ENCODE results near the gene EPN1.
"Not testable (repeated sequence)": the region's sequence is repeated elsewhere in the genome, so short reads cannot be mapped to it uniquely, and the experiment has no call there.

Gene EPN1

DNA sequence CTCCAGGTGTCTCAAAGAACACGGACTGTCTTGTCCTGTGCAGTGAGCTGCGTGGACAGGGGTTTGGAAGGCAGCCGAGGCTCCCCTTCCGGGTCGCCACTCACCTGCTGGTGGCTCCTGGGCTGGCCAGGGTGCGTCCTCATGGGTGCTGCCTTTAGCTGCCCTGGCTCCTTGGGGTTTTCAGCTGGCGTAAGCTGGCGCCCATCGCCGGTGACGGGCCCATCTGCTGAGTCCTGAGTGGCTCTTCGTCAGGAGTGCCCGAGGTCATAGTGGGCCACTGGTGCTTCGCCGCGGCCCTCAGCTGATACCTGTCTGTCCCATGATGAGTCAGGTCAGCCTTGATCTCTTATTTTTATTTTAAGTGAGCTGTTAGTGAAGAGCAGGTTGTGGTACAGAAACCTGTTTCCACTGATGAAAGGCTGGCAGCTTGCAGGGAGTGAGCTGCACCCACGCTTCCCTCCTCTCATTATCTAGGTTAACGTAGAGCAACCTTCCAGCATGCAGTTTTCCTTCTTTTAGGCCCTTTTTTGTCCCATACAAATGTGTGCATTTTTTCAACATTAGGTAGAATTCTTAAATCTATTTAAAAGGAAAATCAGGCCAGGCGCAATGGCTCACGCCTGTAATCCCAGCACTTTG, 18.4 kb downstream of the EPN1 start:
- no peak for DNase-seq (ENCODE audit: low read depth, low spot score)

DNA sequence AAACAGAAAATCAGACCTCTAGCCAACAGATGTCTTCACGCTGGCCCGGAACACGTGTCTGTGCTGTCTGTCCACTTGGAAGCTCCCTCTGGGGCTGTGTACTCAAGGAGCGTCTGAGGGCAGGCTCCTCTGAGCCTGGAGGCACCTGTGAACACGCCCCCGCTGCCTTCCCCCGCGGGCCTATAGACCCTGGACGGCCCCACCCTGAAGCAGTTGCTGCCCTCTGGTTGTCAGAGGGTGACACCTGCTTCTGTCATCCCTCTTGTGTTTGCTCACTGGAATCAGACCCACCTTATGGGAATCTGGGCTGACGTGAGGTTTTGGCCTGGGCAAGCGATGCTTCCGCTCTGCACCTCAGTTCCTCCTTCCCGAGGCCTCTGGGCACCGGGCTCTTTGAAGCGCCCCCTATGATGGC, 19.2 kb downstream of the EPN1 start:
- DNase-seq (ENCODE audit: low read depth, low spot score), result no peak

DNA sequence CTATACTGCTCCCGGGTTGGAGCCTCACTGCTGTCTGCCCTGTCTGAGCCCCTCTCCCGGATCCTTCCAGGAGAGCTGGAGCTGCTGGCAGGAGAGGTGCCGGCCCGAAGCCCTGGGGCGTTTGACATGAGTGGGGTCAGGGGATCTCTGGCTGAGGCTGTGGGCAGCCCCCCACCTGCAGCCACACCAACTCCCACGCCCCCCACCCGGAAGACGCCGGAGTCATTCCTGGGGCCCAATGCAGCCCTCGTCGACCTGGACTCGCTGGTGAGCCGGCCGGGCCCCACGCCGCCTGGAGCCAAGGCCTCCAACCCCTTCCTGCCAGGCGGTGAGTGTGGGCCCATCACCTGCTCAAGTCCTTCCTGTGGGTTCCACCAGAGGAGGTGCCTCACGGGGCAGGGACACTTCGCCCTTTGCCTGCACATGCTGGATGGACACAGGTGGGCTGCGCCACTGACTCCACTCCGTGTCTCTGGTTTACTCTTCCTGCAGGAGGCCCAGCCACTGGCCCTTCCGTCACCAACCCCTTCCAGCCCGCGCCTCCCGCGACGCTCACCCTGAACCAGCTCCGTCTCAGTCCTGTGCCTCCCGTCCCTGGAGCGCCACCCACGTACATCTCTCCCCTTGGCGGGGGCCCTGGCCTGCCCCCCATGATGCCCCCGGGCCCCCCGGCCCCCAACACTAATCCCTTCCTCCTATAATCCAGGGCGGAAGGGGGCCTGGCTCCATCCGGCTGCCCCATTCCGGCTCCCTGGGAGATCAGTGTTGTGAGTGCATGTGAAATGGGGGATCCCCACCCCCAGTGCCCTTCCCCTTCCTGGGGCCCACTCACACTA, 19.8 kb downstream of the EPN1 start:
- no peak for DNase-seq (ENCODE audit: low read depth, low spot score)

DNA sequence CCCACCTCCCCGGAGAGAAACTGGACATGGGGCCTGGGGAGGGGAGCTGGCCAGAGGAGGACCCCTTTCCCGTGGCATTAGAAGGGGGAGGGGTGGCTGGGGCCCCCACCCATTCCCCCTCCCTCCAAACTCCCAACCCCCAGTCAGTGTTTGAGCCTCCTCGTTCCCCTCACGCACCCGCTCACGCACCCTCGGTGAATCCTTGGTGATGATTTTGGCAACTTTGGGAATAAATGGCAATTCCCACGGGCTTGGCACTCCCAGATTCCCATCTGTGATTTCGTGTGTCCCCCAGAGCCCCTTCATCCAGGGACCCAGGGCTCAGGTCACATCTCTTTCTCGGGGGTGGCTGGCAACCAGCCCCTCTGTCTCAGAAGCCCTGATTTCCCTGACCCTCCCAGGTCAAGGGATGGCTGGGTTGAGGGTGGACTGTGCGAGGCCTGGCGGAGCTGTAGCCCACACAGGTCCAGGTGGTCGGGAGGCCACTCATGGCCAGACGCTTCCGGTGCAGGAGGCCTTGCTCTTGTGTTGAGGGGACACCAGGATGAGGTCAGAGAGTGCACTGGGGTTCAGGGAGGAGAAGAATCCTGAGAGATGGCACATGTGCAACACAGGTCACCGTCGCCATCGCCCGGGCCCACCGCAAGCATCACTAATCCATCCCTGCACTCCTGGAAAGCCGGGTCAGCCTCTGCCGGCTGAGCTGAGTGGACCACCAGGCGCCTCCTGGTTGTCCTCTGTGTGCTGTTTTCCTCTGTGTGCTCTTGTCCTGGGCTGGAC, 20.7 kb downstream of the EPN1 start:
- DNase-seq (ENCODE audit: low read depth, low spot score), result no peak

DNA sequence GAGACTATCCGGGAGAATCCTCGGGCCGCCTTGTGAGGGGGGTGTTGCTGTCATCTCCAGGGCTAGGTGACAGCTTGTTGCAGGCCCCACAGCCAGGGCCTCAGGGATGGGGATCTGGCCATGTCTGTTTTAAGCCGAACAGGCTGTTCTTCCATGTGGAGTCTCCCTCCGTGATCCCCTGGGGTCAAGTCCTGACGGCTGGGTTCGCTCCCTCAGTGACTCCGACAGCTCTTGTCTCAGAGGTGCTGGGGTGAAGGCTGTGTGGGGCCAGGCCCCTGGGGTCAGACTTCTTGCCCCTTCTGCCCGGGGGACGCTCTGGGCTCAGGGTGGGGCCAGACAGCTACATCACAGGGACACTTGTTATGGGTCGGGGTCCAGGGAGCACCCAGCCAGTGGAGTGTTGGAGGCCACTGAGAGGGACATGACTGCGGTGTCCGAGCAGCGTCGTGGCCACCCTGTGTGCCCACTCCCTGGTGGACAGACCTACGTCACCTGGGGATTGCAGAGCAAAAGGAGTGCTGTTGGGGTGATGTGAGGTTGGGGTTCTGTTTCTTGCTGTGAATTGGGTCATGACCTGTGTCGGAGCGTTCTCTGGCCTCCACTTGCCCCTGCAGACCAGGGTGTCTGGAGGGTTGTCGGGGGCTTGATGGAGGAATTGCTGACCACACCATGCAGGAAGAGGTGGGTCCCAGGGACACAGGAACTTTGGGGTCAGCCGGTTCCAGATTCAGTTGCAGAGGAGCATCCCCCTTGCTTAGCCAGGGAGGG, 21.5 kb downstream of the EPN1 start:
- no peak for DNase-seq (ENCODE audit: low read depth, low spot score)

DNA sequence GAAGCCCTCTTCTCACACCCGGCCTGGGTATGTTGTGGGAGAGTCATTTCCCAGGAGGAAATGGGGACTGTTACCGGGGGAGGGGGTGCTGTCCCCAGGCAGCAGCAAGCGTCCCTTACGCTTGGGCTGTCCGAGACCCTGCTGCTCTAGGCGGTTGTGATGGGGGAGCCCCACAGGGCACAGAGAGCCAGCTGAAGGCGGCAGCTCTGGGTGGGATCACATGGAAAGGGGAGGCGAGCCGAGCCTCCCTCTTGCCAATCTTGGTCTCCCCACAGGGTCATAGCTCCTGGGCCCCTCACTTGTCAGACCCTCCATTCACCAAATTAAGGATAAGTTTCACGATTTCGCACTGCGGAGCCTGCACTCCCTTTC, 22.0 kb downstream of the EPN1 start:
- DNase-seq (ENCODE audit: low read depth, low spot score), result no peak

DNA sequence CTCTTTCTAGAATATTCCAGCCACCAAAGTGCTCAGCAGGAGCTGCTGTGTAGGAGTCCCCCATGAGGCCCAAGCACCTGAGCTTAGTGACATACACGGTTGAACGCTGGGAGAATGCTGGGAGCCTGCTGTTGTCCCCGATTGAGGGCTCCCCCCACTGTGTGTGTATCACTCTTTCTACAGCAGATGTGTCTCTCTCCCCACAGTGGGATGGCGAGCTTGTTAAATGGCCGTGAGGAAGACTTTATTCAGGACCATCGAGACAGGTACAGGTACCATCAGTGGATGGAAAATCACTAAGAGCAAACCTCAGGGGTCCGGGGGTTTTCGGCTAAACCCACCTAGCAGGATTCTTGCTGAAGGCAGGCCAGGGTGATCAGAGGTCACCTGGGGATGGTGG, 22.7 kb downstream of the EPN1 start:
- DNase-seq (ENCODE audit: low read depth, low spot score), result no peak

DNA sequence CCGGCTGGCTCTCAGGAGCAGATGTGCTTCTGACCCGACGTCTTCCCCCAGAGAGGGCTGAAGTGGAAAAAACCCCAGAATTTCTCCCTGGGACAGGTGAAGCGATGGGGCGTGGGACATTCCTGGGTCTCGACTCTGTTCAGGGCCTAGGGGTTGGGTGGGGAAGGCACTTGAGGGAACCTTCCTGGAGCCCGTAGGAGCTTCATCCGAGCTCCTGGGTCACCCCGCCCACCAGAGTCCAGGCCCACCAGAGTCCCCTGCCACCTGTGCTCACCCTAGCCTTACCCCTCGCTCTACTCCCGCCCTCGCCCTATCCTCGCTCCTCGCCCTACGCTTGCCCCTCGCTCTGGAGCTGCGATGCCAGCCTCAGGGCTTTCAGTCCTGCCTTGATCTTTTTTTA, 23.2 kb downstream of the EPN1 start:
- no peak for DNase-seq (ENCODE audit: low read depth, low spot score)

DNA sequence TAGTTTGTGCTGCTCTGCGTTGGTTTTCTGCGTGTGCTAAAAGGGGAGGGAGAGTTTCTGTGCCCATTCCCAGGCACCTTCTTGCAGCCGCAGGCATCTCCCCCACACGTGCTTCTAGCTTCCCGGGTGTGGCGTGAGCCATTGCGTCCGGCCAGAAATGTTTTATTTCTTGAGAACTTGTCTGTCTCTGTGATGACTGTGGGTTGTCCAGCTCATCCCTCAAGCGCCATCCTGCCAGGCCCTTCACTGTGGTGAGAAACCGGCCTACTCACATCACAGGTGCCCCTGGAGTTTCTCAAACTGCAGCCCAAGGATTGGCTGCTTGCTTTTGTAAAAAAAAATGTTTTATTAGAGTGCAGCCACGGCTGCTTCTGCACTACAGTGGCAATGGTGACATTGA, 24.2 kb downstream of the EPN1 start:
- DNase-seq (ENCODE audit: low read depth, low spot score), result no peak

DNA sequence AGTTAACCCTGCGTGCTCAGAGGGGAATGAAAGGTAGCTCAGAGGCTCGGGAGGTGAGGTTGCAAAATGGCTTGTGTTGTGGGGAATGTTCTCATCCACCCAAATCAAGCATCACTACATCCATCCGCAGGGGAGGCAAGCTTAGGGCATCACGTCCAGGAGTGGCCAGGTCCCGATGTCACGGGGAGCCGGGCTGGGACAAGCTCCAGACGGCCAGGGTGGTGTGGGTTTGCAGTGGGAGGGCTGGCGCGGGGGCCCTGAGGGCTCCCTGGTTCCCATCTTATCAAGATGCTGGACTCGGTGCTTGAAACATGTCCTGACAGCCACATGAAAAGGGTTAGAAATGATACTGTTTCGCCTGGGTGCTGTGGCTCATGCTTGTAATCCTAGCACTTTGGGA, 25.8 kb downstream of the EPN1 start:
- no peak for DNase-seq (ENCODE audit: low read depth, low spot score)

DNA sequence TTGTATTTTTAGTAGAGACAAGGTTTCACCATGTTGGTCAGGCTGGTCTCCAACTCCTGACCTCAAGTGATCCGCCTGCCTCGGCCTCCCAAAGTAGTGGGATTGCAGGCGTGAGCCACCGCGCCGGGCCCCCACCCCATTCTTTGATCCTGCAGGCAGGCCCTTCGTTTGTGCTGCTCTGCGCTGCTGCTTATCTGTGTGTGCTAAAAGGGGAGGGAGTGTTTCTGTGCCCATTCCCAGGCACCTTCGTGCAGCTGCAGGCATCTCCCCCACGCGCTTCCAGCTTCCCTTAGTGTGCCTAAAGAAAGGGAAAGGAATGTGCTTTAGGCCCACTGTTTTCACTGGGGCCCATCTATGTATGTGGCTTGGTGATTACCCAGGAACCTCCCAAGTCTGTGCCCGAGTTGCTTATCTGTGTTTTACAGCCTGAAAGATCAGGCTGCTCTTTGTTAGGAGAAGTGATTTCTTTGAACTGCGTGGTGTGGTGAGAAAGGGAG, 27.2 kb downstream of the EPN1 start:
- no peak for DNase-seq (ENCODE audit: low read depth, low spot score)

DNA sequence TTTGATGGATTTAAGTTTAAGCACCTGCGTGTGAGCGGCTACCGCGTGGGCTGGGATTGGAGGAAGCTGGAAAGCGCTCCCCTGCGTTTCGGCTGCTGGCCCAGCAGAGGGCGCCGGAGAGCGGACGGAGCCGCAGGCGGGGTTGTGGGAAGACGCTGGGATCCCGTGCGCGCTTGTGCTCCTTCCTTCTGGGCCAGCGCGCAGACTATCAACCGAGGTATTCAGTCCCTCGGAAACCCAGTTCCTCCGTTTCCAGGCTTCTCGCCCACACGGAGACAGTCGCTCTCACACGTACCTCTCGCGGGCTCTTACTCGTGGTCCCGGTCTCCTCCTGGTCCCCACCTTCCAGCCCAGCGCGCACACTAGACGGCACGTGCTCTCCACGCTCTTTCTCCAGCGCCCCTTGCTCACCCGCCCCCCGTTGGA, 28.8 kb downstream of the EPN1 start:
- no peak for DNase-seq (ENCODE audit: low read depth, low spot score)

DNA sequence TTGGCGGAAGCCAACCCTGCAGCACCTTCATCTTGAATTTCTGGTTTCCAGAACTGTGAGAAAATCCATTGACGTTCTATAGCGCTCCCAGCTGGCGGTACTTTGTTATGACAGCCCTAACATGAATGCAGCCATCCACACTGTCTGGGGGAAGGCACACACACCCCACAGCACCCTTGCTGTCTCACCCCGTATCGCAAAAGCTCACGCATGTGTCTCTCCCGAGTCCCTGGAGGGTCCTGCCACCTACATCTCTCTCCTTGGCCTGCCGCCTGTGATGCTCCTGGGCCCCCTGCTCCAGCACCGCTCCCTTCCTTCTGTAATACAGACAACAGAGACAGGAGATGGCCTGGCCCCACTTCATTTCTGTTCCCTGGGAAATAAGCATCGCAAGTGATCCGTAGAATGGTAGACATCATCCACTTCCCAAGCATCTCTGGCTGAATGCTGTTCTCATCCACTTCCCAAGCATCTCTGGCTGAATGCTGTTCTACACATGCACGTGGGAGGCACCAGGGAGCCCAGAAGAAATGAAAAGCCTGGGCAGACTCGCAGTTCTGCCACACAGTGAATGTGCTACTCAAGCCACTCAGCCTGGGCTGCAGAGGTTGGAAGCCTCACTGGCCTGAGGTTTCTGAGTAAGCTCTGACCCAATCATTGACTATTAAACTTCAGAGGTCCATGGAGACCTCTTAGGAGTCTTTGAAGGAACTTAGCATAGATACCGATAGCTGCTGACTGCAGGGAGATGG, 29.6 kb downstream of the EPN1 start:
- no peak for DNase-seq (ENCODE audit: low read depth, low spot score)

DNA sequence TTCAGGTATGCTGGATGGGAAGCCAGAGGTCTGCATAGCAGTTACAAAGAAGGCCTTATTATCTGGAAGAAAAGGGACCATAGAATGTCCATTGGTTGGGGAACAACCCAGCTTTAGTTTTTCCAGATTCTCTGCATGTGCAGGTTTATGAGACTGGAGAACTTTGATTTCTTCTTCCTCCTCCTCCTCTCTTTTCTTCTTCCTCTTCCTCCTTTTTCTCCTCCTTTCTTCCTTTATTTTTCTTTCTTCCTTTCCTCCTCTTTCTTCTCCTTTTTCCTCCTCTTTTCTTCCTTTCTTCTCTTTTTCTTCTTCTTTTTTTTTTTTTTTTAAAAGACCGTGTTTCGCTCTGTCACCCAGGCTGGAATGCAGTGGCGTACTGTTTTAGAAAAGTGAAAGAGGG, 30.9 kb downstream of the EPN1 start:
- DNase-seq (ENCODE audit: low read depth, low spot score), result no peak

DNA sequence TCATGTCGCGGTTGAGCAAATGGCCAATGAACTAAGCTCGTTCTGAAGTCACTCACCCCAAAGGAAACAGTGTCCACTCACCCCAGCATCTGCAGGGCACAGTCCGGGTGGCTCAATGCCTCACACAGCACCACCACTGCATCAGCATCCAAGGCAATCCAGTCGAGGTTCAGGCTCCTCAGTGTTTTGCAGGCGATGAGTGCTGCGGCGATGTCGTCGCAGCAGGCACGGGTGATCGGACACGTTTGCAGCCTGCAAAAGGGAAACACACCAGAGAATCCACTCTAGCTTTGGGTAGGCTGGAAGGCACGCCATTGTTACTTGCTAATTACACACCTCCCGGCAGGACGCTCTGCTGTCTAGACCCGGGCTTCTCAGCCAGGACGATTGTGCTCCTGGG, 36.7 kb downstream of the EPN1 start:
- DNase-seq (ENCODE audit: low read depth, low spot score), result no peak

DNA sequence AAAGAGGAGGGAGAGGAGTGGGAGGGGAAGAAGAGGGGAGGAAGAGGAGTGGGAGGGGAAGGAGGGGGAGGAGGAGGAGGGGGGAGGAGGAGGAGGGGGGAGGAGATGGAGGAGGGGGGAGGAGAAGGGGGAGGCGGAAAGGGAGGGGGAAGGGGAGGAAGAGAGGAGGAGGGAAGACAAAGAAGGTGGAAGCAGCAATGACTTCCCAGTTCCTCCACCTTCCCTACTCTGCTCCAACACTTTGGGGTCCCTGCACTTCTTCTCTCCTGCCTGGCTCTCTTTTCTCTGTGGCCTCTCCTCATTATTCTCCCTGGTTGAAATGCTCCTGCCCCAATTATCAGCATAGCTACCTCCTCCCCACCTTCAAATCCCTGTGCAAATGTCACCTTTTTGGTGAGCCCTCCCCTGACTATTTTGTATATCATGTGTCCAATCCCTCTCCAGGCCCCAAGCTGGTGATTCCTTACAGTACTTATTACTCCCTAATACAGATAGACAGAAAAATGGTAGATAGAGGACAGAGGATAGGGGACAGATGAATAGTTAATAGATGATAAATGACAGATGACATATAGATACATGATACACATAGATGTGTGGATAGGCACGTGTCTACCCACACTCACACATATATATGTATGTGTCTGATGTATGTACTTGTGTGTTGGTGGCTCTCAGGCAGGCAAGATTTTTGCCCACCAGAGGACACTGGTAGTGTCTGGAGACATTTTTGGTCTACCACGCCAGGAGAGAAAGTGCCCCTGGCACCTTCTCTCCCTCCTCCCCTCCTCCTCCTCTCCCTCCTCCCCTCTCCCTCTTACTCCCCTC, 38.0 kb downstream of the EPN1 start:
- DNase-seq (ENCODE audit: low read depth, low spot score), result no peak

DNA sequence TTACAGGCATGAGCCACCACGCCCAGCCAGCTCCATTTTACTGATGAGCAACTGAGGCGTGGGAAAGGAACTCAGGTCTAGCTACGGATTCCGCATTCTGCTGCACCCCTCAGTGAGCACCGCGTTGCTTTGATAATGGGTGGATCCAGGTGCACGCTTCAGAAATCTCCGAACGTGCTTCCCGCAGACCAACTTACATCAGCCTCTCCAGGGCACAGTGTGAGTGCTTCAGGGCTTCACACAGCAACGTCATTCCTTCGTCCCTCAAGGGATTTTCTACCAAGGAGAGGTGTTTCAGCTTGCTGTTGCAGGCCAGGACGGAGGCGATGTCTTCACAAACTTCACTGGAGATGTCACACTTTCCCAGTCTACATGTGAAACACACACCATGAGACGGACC, 41.5 kb downstream of the EPN1 start:
- DNase-seq (ENCODE audit: low read depth, low spot score), result no peak

DNA sequence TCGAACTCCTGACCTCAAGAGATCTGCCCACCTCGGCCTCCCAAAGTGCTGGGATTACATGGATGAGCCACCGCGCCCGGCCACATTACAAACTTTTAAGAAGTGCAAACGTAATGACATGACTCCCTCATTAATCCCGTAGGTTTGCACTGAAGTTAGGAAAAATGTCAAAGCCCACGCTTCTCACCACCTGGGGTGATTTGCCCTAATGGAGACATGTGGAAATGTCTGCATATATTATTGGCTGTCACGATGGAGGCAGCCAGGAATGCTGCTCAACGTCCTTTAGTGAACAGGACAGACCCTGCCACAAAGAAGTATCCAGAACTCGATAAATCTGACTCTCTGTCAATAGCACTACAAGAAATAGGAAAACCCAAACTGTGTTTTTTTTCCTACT, 42.2 kb downstream of the EPN1 start:
- DNase-seq (ENCODE audit: low read depth, low spot score), result no peak

DNA sequence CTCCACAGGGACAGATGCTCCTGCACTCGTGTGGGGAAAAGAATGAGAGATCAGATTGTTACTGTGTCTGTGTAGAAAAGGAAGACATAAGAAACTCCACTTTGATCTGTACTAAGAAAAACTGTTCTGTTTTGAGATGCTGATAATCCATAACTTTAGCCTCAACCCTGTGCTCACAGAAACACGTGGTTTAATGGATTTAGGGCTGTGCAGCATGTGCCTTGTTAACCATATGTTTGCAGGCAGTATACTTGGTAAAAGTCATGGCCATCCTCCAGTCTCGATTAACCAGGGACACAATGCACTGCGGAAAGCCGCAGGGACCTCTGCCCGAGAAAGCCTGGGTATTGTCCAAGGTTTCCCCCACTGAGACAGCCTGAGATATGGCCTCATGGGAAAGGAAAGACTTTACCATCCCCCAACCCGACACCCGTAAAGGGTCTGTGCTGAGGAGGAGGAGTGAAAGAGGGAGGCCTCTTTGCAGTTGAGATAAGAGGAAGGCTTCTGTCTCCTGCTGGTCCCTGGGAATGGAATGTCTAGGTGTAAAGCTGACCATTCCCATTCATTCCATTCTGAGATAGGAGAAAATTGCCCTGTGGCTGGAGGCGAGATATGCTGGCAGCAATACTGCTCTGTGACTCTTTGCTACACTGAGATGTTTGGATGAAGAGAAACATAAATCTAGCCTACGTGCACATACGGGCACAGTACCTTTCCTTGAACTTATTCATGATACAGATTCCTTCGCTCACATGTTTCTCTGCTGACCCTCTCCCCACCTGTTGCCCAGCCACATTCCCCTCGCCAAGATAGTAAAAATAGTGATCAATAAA, 43.1 kb downstream of the EPN1 start:
- not testable (repeated sequence) for DNase-seq (ENCODE audit: low read depth, low spot score)

Measured in smooth muscle cell of the brain vasculature (primary cell).